Astrocyte (in vitro differentiated cells and primary cell): Measurements from ENCODE around the gene ARPP19. TPM values are rescaled to one million over a fixed set of nuclear protein-coding genes. Genes with fewer than 3 reads are reported as not detected.

ENCODE experiments used
- DNase-seq: peaks from one replicate; pipeline ENCODE4 v3.0.0-alpha.2; 2010; ENCODE audit warnings: low read depth
- FAIRE-seq: peaks from 2 replicates; lab custom pipeline; 2011; peaks lifted over from hg19 to GRCh38; lab: Jason Lieb, UNC
- H2AFZ ChIP-seq: 2 replicates; pipeline ENCODE4 v1.6.0; 2012; ENCODE audit warnings: low read depth, low read length, inconsistent platforms
- H3K27ac ChIP-seq: 2 replicates; pipeline ENCODE4 v1.5.1; 2011; ENCODE audit warnings: low read depth, low read length, inconsistent platforms
- H3K27me3 ChIP-seq: 2 replicates; pipeline ENCODE4 v1.6.0; 2011; ENCODE audit warnings: low read length, inconsistent platforms; ENCODE audit not compliant: insufficient read depth
- H3K36me3 ChIP-seq: 2 replicates; pipeline ENCODE4 v1.5.1; 2011; ENCODE audit warnings: low read length, inconsistent platforms; ENCODE audit not compliant: insufficient read depth
- H3K4me1 ChIP-seq: 2 replicates; pipeline ENCODE4 v1.5.1; 2011; ENCODE audit warnings: low read length, inconsistent platforms; ENCODE audit not compliant: insufficient read depth
- H3K4me2 ChIP-seq: 2 replicates; pipeline ENCODE4 v1.6.0; 2012; ENCODE audit warnings: low read length, inconsistent platforms
- H3K4me3 ChIP-seq: 2 replicates; pipeline ENCODE4 v1.5.1; 2011; ENCODE audit warnings: low read depth, mild to moderate bottlenecking, low read length, inconsistent platforms; ENCODE audit not compliant: insufficient read depth
- H3K79me2 ChIP-seq: 2 replicates; pipeline ENCODE4 v1.6.0; 2012; ENCODE audit warnings: mild to moderate bottlenecking, low read length, inconsistent platforms; ENCODE audit not compliant: insufficient read depth
- H3K9ac ChIP-seq: 2 replicates; pipeline ENCODE4 v1.6.0; 2012; ENCODE audit warnings: mild to moderate bottlenecking, low read length, inconsistent platforms
- H3K9me3 ChIP-seq: 2 replicates; pipeline ENCODE4 v1.5.1; 2012; ENCODE audit warnings: low read depth, mild to moderate bottlenecking, low read length, inconsistent platforms; ENCODE audit not compliant: insufficient read depth
- H4K20me1 ChIP-seq: 2 replicates; pipeline ENCODE4 v1.6.0; 2012; ENCODE audit warnings: low read length, inconsistent platforms; ENCODE audit not compliant: insufficient read depth
- H3K27ac Mint-ChIP-seq: one replicate; pipeline ENCODE4 v1.8.0; 2021; ENCODE audit warnings: mild to moderate bottlenecking, mixed read lengths; ENCODE audit not compliant: unreplicated experiment
- H3K27me3 Mint-ChIP-seq: one replicate; pipeline ENCODE4 v1.8.0; 2021; ENCODE audit warnings: low read depth, mixed read lengths; ENCODE audit not compliant: unreplicated experiment
- H3K36me3 Mint-ChIP-seq: one replicate; pipeline ENCODE4 v1.8.0; 2021; ENCODE audit warnings: low read depth, mixed read lengths; ENCODE audit not compliant: unreplicated experiment
- H3K4me1 Mint-ChIP-seq: one replicate; pipeline ENCODE4 v1.8.0; 2021; ENCODE audit warnings: low read depth, mixed read lengths; ENCODE audit not compliant: unreplicated experiment
- H3K4me3 Mint-ChIP-seq: one replicate; pipeline ENCODE4 v1.8.0; 2021; ENCODE audit warnings: mild to moderate bottlenecking, moderate library complexity, mixed read lengths; ENCODE audit not compliant: unreplicated experiment
- H3K9me3 Mint-ChIP-seq: one replicate; pipeline ENCODE4 v1.8.0; 2021; ENCODE audit warnings: mild to moderate bottlenecking, mixed read lengths; ENCODE audit not compliant: unreplicated experiment
- CTCF ChIP-seq: IDR thresholded peaks from 2 replicates; pipeline ENCODE4 v1.5.1; 2011; ENCODE audit warnings: low read depth, mild to moderate bottlenecking, inconsistent platforms, low read length, moderate library complexity; ENCODE audit not compliant: insufficient read depth
- EZH2 ChIP-seq: IDR thresholded peaks from 2 replicates; pipeline ENCODE4 v1.6.1; 2012; ENCODE audit warnings: mild to moderate bottlenecking, low read length, inconsistent platforms; ENCODE audit not compliant: insufficient read depth
- total RNA-seq: library from RNA; stranded (reverse); gene quantifications from 2 replicates; pipeline ENCODE4 v1.2.1, GENCODE V29; 2021

ARPP19 gene
- total RNA-seq, 1 donor from 2014 or later = 198 TPM

DNA sequence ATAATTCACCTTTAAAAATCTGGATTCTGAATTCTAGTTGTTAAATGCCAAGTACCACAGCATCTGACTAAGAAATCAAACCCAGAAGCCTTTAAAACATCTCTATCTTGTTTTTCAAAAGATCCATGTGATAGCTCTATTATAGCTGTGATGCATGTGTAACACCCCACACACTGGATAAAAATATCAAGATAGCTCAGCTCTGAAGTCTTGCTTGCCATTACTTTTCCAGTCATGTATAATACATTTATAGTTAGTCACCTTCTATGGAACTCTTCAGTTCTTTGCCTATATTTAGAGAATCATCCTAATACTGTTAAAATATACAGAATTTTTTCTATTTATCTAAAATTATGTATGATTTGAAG lies 11.6 kb downstream of the ARPP19 start:
- Mint-ChIP-seq H3K4me1 (peaks cover 43% of the 10 kb centered on the region), H3K36me3 (no peaks in the 10 kb centered on the region), H3K27ac (peak overlapping the region; percentile 69), H3K4me3 (no peak overlapping the region), H3K27me3 (no peaks in the 10 kb centered on the region), H3K9me3 (no peaks in the 10 kb centered on the region)
- H3K9ac ChIP-seq = no peak overlapping the region
- no peak overlapping the region for H3K4me2 ChIP-seq
- TF ChIP-seq EZH2 (no peak), CTCF (no peak)
- no peak overlapping the region for H3K27ac ChIP-seq
- FAIRE-seq (no peak), DNase-seq (peak; percentile 45)
- no peak overlapping the region for H2AFZ ChIP-seq
- H3K27me3 ChIP-seq = no peaks in the 10 kb centered on the region
- no peak overlapping the region for H3K4me3 ChIP-seq
- H3K36me3 ChIP-seq = peaks cover 6% of the 10 kb centered on the region
- peaks cover 97% of the 10 kb centered on the region for H3K79me2 ChIP-seq
- H3K9me3 ChIP-seq = no peaks in the 10 kb centered on the region
- peaks cover 22% of the 10 kb centered on the region for H3K4me1 ChIP-seq
- H4K20me1 ChIP-seq = peaks cover 42% of the 10 kb centered on the region

- H3K4me1 Mint-ChIP-seq = peaks cover 41% of the 10 kb centered on the region
These were observed 12.1 kb downstream of the ARPP19 start for GRCh38 chr15:52556524-52557273.

More at GRCh38 chr15:52556524-52557273, 12.1 kb downstream of the ARPP19 start:
- no peaks in the 10 kb centered on the region for H3K9me3 Mint-ChIP-seq
- H3K27me3 ChIP-seq = no peaks in the 10 kb centered on the region
- H3K27me3 Mint-ChIP-seq = no peaks in the 10 kb centered on the region
- no peak overlapping the region for H2AFZ ChIP-seq
- peak overlapping the region; percentile 69 for H3K27ac Mint-ChIP-seq
- peaks cover 94% of the 10 kb centered on the region for H3K79me2 ChIP-seq
- H3K4me1 ChIP-seq = peaks cover 22% of the 10 kb centered on the region
- no peak overlapping the region for H3K4me3 ChIP-seq
- no peak overlapping the region for H3K4me2 ChIP-seq
- H3K9me3 ChIP-seq = no peaks in the 10 kb centered on the region
- no peak overlapping the region for H3K9ac ChIP-seq
- DNase-seq (no peak), FAIRE-seq (no peak)
- H3K36me3 Mint-ChIP-seq = no peaks in the 10 kb centered on the region
- TF ChIP-seq EZH2 (no peak), CTCF (no peak)
- H3K27ac ChIP-seq = no peak overlapping the region
- peaks cover 41% of the 10 kb centered on the region for H4K20me1 ChIP-seq
- no peak overlapping the region for H3K4me3 Mint-ChIP-seq
- peaks cover 11% of the 10 kb centered on the region for H3K36me3 ChIP-seq
